GM18499 (cell line): ENCODE measurements around the gene SEPTIN10.
"Not testable (repeated sequence)": the region's sequence is repeated elsewhere in the genome, so short reads cannot be mapped to it uniquely, and the experiment has no call there.

ENCODE experiments used
- ATAC-seq: cut with Tn5 transposase; IDR thresholded peaks from one replicate; pipeline ENCODE4 v1.9.1; 2021; ENCODE audit warnings: moderate number of reproducible peaks; ENCODE audit not compliant: insufficient read depth, unreplicated experiment

SEPTIN10 gene

DNA sequence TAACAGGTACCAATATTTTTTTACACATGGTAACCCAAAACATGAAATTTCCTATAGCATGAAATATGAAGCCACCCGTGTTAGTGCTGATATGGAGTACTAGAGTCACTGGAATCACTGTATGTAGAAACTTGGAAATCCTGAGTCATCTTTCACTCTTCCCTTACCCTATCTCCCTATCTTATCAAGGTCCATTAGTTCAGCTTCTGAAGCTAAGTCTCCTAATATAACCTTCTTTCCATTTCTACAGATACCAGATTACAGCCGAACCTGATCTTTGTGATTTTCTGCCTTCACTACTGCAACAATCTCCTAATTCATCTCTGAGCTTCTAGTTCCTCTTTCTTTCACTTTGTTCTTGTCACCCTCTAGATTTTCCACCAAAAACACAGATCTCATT is 59.0 kb downstream of the SEPTIN10 start:
- no peak for ATAC-seq

- no peak for ATAC-seq
These were observed 64.7 kb downstream of the SEPTIN10 start for GRCh38 chr2:109549016-109549590.

DNA sequence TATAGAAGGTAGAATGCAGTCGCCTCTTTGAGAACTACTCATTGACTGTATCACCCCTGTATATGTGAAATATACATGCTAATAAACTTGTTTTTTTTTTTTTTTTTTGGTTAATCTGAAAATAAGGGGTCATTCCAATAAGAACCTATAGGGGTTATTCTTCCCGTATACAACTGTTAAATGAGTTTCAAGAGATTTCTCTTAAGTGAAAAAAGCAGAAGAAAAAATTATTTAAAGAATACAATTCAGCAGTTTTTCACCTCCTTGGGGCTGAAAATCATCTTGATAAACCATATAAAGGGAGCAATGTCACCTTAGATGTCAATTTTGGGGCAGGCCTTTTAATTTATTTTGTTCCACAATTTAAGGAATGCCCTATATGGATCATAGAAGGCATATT is 66.5 kb downstream of the SEPTIN10 start:
- ATAC-seq = no peak

DNA sequence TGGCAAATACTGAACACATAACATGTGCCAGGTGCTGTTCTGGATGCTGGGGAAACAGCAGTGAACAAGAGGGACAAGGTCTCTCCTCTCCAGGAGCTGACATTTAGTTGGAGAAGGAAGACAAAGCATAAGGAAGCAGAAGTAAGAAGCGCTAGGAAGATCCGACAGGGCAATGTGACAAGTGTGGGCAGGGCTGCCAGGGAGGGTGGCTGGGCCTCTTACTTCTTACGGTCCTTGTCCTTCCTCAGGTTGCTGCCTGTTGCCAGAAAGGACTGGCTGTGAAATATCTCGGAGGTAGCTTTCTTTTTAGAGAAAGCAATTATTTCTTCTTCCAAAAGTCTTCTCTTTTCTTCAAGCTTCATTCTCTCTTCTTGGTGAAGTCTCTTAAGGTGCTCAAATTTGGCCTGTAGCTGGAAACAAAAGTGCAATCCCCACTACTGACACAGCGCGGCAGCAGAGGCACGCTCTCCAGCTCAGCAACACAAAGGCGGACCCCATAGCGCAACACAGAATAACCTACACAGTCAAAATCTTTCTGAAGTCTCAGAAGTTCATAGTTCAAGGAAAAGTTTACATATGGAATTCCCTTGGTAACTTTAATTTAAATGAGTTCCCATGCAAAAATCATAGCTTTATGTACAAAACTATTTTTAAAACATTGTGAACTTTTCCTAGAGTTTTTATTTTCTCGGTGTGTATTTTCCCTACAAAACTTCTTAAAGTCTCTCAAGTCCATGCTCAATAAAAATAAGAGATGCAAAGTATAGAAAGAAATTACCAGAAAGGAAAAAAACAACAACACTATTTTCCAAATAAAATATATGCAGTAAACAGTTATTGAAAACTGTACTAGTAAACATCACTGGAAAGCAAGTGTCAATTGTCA is 67.7 kb downstream of the SEPTIN10 start:
- ATAC-seq = no peak

DNA sequence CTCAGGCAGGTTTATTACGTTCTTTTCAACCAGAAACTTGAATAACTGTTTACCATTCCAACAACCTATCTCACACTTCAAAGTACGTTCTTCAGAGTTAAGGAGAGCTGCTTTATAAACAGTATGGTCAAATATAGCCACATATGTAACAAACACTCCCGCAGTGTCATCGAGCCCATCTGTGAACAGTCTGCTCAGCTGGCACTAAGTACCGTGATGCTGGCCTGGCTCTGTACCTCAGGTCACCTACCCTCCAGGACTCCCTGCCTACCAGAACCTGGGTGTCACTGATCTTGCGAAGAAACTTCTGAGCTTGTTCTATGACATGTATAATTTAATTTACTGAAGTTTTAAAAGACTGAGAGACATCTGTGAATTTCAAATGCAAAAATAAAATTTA is 71.4 kb downstream of the SEPTIN10 start:
- ATAC-seq = no peak

DNA sequence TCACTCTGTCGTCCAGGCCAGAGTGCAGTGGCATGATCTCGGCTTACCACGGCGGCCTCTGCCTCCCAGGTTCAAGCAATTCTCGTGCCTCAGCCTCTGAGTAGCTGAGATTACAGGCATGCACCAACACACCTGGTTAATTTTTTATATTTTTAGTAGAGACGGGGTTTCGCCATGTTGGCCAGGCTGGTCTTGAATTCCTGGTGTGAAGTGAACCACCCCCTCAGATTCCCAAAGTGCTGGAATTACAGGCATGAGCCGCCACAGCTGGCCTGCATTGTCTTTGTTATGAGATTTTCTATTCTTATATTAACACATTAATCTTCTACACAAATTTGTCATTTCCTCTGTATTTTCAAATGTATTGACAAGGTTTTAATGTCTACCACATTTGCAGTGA is 75.2 kb downstream of the SEPTIN10 start:
- ATAC-seq = no peak

DNA sequence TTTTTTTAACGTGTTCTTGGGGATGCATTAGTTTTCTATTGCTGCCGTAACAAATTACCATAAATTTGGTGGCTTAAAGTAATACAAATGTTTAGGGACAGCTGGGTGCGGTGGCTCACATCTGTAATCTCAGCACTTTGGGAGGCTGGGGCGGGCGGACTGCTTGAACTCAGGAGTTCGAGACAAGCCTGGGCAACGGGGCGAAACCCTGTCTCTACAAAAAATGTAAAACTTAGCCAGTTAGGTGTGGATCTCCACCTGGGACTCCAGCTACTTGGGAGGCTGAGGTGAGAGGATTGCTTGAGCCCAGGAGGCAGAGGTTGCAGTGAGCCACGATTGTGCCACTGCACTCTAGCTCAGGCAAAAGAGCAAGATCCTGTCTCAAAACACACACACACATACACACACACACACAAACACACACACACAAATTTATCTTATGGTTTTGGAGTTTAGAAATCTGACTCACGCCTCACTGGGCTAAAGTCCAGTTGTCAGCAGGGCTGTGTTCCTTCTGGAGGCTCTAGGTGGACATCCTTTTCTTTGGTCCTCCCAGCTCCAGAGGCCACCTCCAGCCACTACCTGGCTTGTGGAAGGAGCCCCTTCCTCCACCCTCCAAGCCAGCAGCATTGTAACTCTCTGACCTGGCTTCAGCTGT is 76.1 kb downstream of the SEPTIN10 start:
- no peak for ATAC-seq

DNA sequence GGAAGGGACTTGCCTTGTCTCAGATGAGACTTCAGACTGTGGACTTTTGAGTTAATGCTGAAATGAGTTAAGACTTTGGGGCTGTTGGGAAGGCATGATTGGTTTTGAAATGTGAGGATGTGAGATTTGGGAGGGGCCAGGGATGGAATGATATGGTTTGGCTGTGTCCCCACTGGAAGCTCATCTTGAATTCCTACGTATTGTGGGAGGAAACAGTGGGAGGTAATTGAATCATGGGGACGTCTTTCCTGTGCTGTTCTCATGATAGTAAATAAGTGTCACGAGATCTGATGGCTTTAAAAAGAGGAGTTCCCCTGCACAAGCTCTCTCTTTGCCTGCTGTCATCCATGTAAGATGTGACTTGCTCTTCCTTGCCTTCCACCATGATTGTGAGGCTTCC is 77.2 kb downstream of the SEPTIN10 start:
- ATAC-seq = not testable (repeated sequence)

DNA sequence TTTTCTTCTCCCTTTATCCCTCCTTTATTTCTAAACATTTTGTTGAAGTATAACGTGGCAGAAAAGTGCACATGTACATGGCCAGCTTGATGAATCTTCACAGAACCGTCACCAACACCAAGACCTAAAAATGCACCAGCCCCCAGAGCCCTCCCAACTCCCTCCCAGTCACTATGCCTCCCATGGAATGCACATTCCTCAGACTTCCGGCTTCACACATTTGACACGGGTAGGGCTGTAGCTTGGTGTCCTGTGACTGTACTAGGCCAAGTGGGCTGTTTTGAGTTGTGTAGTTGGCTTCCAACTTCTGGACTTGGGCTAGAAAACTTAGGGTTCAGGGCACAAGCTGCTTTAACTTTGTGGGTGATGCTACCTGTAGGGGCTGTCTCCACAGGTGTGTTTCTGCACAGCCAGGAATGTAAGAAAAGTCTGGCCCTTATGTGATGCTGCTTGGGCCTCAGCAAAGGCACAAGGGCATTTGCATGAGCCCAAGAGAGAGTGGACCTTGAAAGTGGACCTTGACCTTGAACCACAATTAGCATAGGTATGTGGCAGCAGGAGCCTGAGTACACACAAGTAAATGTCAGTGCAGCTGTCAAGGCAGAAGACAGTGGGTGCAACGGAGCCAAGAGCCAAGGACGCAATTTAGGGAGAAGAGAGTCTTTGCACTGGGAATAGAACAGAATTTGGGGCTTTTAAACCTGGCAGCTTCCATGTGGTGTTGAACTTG is 78.4 kb downstream of the SEPTIN10 start:
- no peak for ATAC-seq

DNA sequence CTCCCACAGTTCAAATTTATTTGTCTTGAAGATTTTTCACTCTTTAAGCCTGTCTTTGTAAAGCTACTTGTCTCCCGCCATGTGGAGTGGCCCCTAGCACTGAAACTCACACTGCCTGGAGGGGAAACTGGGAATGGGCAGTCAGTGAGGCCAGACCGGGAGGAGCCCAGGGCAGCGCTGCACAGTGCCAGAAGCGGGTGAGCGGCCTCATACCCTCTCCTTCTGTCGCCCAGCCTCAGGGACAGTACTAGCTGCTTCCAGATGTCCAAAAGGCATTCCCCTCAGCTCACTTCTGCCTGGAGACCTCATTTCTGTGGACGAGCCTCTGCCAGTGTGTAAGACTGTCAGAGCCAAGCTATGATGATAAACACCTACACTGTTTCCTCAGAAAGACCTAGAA is 79.9 kb downstream of the SEPTIN10 start:
- no peak for ATAC-seq

GRCh38 chr2:109532728-109533076 is 81.1 kb downstream of the SEPTIN10 start:
- ATAC-seq = no peak

DNA sequence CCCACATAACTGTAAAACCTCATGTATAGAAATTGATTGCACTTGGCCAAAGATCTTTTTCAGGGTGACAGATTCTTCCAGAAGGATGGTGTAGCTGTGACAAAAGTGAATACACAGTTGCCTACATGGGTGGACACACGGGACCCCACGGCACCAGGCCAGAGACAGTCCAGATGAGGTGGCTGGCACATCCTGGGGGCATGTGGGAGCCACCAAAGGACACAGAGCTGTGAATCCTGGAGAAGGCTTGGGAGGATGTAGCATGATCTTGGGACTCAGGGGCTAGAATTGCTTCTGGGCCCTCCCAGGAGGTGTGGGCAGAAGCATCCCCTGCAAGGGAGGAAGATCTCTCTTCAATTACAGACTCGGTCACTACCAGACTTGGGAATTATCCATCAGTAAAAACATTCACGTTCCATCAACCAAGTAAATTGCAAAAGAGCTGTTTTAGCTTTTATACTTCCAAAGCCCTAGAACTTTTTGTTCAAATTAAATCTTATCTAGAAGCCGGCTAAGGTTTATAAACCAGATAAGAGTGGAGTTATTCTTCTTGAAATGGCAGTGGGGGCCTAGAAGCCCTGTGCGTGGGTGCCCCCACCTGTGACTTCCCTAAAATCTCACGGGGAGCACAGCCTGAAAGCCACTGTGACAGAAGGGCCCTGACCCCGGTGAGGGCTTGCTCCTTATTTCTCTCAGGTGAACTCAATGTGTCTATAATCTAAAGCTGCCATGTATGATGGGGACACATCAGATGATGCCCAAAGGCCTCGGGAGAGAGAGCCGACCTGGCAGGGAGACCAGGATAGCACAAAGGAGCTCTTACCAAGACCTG is 81.7 kb downstream of the SEPTIN10 start:
- ATAC-seq = no peak

DNA sequence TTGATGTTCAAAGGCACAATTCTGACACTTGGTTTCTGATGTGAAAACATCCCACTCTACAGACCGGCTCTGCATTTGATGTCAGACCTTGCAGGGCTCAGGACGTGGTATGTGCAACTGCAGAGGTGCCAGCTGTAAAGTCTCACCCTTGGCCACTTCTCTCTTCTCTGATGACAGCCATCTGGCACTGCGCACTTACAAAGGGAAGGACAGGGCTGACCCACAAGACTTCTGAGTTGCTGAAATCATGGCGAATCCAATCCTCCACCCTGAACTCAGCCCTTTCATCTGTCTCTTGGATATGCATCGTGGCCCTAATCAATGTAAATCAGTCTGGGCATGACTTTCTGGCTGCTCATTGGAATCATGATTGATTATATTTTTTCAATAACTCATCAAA is 82.5 kb downstream of the SEPTIN10 start:
- no peak for ATAC-seq

DNA sequence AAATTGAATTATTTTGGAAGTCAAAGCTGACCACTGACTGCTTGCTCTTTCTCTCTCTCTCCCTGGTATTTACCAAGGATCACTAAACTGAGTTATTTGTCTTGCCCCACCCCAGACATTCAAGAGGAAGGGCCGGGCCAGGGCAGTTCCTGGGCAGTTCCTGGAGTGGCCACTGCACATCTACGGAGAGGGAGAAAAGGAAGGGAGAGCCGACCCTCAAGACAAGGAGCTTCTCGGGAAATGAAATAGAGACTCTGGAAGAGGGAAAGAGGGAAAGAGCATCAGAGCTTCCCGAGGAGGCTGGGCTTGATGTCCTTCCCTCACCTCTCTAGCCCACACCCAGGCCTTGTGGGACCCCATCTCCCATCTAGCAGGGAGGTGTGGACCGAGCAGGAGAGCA is 83.1 kb downstream of the SEPTIN10 start:
- ATAC-seq = no peak

DNA sequence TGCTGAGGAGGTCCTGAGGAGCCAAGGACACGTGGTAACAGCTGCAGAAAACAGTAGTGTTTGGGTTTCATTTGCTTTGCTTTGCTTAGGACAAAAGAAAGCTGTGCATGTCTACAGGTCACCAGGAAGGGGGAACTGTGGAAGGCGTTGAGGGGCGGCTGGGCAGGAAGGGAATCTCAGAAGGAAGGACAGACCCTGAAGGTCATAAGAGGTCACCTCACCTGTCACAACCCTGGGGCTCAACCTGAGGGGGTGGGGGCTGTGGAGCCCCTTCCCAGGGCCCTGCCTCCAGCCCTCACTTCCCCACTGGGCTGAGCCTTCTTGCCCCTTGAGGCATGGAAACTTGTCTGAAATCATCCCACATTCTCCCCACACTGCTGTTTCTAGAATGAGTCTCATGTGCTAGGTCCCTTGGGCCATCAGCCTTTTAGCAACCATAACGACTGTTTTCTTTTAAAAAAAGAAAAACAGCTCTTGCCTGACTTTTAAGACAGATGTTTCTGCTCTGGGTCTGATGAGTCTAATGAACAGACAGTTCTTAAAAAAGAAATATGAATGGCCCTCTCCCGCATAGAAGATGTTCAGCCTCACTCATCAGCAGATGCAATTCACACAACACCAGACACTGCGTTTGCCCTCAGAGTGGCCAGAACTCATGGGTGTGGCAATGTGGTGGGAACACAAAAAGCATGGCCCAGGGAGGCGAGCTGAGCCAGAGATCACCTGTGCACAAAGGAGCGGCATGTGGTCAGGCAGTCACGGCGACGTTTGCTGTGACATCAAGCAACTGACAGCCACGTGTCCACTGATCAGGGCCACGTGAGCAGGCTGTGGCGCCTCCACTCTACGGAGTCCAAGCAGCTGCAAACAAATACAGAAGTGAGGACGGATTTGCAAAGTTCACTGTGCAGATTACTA is 84.0 kb downstream of the SEPTIN10 start:
- ATAC-seq = no peak

GRCh38 chr2:109528811-109529501 is 84.8 kb downstream of the SEPTIN10 start:
- ATAC-seq = no peak

- no peak for ATAC-seq
These were observed 85.7 kb downstream of the SEPTIN10 start for GRCh38 chr2:109527846-109528705.

- no peak for ATAC-seq
These were observed 86.7 kb downstream of the SEPTIN10 start for GRCh38 chr2:109527079-109527478.
